Amniotic stem cell (primary cell): ENCODE measurements around the gene IQGAP3.

Experiments
- DNase-seq: peaks from one replicate; lab custom pipeline; 2025; lab: John Stamatoyannopoulos, UW

IQGAP3 gene

GRCh38 chr1:156482276-156482675, 90.1 kb downstream of the IQGAP3 start:
- no peak for DNase-seq

- DNase-seq: no peak
Measured at GRCh38 chr1:156481527-156481926, 90.8 kb downstream of the IQGAP3 start.

- no peak for DNase-seq
Measured at GRCh38 chr1:156480411-156481192, 91.8 kb downstream of the IQGAP3 start.

DNA sequence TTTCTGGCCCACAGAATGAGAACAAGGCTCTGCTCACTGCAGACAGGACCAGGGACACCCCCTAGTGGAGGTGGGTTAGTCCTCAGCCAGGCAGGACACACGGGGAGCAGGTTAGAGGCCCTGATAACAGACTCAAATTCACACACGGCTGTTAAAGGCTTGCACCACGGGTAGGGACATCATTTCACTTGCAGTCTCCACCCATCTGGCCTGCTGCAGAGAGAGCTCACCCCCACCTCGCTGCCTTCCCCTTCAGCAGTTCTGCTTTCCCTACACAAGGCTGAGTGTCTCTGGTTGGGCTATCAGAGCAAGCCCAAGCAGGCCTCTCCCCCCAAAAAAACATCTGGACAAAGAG, 92.4 kb downstream of the IQGAP3 start:
- DNase-seq: no peak

- DNase-seq: no peak
Measured at GRCh38 chr1:156479093-156480015, 93.0 kb downstream of the IQGAP3 start.

DNA sequence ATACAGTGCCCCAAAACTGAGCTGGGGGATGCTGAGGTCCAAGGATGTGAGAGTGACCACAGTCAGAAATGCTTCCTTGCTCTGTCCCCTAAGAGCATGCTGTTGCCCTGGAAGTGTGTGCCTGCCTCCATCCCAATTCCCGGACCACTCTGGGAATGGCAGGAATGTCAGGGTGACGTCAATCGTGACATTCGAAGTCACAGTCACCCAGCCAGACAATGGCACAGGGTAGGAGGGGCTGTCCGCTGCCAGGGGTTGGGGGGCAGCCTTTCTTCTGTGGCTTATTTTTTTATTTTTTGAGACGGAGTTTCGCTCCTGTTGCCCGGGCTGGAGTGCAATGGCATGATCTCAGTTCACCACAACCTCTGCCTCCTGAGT, 94.1 kb downstream of the IQGAP3 start:
- no peak for DNase-seq

GRCh38 chr1:156477526-156478249, 94.7 kb downstream of the IQGAP3 start:
- DNase-seq: no peak

GRCh38 chr1:156476501-156477298, 95.7 kb downstream of the IQGAP3 start:
- no peak for DNase-seq

DNA sequence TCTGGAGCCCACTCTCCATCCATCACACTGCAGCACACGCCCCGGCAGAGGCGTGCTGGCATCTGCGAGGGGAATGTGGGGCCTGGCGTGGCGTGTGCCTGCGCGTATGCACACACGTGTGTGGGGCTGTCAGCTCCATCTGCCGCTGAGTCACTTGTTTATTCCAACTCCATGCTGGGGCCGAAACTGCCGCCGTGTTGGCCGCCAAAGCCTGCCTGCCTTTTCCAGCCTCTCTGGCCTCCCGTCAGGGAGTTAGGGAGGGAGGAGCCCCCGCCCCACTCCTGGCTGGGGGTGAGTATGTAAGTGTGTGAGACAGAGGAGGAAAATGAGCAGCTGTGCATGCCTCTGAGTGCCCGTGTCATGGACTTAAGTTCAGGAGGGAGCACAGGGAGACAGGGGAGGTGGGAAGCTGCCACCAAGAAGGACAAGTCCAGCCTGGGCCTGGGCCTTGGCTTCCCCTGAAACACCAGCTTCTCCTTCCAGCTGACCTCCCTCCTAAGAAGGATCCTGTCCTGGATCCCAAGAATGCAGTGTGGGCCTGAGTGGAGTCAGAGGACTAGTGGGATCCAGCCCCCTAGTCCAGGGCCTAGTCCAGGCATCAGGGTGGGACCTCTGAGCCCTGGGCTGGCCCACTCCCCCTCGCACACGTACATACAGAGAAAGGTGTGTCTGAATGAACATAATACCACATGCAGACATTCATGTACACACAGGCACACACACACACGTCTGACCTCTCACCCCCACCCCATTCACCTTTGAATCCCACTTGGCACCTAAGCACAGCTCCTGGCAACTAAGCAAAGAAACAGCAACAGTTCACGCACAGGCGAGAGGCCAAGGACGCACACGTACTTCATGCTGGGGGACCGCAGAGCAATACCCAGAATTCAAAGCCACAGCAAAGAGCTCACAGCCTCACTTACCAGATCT, 96.5 kb downstream of the IQGAP3 start:
- no peak for DNase-seq
